Endodermal cell (in vitro differentiated cells): Measurements from ENCODE around the gene SULT1E1. TPM values are rescaled to one million over a fixed set of nuclear protein-coding genes. Genes with fewer than 3 reads are reported as not detected.

Experiments used
- DNase-seq: peaks from one replicate; pipeline ENCODE4 v3.0.0-alpha.2; 2017
- H3K27ac ChIP-seq: 2 replicates; pipeline ENCODE4 v1.5.1; 2013; ENCODE audit warnings: mild to moderate bottlenecking, low read depth, low read length, moderate library complexity
- H3K27me3 ChIP-seq: 2 replicates; pipeline ENCODE4 v1.6.1; 2013; ENCODE audit warnings: mild to moderate bottlenecking, low read length, moderate library complexity; ENCODE audit not compliant: insufficient read depth, control insufficient read depth, poor library complexity, severe bottlenecking
- H3K36me3 ChIP-seq: 2 replicates; pipeline ENCODE4 v1.7.0; 2013; ENCODE audit warnings: mild to moderate bottlenecking, low read length, moderate library complexity; ENCODE audit not compliant: control insufficient read depth, insufficient read depth
- H3K4me1 ChIP-seq: one replicate; pipeline ENCODE4 v1.7.0; 2013; ENCODE audit warnings: low read length; ENCODE audit not compliant: control insufficient read depth, insufficient read depth
- H3K4me3 ChIP-seq: 2 replicates; pipeline ENCODE4 v1.5.1; 2013; ENCODE audit warnings: mild to moderate bottlenecking, low read length, moderate library complexity
- H3K9ac ChIP-seq: 2 replicates; pipeline ENCODE4 v1.6.1; 2013; ENCODE audit warnings: mild to moderate bottlenecking, low read length, moderate library complexity; ENCODE audit not compliant: poor library complexity, severe bottlenecking; ENCODE audit errors: extremely low read depth
- H3K9me3 ChIP-seq: 2 replicates; pipeline ENCODE4 v1.6.1; 2013; ENCODE audit warnings: mild to moderate bottlenecking, low read length, moderate library complexity; ENCODE audit not compliant: control insufficient read depth
- H3K27ac Mint-ChIP-seq: 2 replicates; pipeline ENCODE4 v1.8.0; 2020; ENCODE audit warnings: mixed read lengths
- H3K27me3 Mint-ChIP-seq: 2 replicates; pipeline ENCODE4 v1.8.0; 2021; ENCODE audit warnings: mild to moderate bottlenecking, mixed read lengths; ENCODE audit not compliant: insufficient read depth
- H3K36me3 Mint-ChIP-seq: 2 replicates; pipeline ENCODE4 v1.8.0; 2020; ENCODE audit warnings: low read depth, mixed read lengths
- H3K4me1 Mint-ChIP-seq: 2 replicates; pipeline ENCODE4 v1.8.0; 2020; ENCODE audit warnings: mixed read lengths
- H3K4me3 Mint-ChIP-seq: 2 replicates; pipeline ENCODE4 v1.8.0; 2020; ENCODE audit warnings: mild to moderate bottlenecking, moderate library complexity, mixed read lengths
- H3K9me3 Mint-ChIP-seq: 2 replicates; pipeline ENCODE4 v1.8.0; 2020; ENCODE audit warnings: mild to moderate bottlenecking, mixed read lengths
- whole genome bisulfite sequencing, 2 experiments: methylation state at CpG; one replicate each; pipeline versions ENCODE4 v1.1.5 to v1.1.7; 2013; ENCODE audit warnings: missing lambda C conversion rate in 2 of 2, mixed read lengths in 1 of 2; ENCODE audit not compliant: insufficient coverage in 1 of 2, insufficient read length in 1 of 2; 5-methylcytosine and 5-hydroxymethylcytosine counted together
- total RNA-seq, 2 donors: library from RNA; stranded (reverse); fragmentation: NEBNext Ultra II Directional in 1 of 2; extraction: Animal tissue kit (Norgen Biotek cat#: 25700) in 1 of 2; gene quantifications; 2 replicates in 1 of 2; 3 replicates in 1 of 2; pipeline ENCODE4 v1.2.1, GENCODE V29; 2021
- TF ChIP-seq, protein P1 (sequence below): fragments of 200-600 bp; sonication (generic); conservative IDR thresholded peaks from 2 replicates; pipeline ENCODE4 v1.5.0; 2021; ENCODE audit warnings: antibody characterized with exemption, mild to moderate bottlenecking

The SULT1E1 gene
- total RNA-seq, 2 donors from 2014 or later, result not detected

DNA sequence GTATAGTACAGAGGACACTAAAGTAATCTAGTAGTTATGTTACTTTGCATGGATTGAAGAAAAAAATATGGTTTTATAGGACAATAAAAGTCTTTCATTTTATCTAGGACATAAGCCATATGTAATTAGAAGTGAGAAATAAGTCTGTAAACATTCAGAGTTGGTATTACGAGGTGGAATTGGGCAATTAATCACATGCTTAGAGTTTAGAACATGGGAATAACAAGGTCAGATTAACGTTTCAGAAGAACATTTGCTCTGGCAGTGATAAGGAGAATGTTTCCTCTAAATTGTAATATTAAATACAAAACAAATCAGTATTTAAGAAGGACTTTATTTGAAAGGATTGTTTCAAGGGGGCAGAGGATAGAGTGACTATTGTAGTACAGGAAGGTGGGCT is 15.6 kb upstream of the SULT1E1 start:
- 89% methylated on average over 2 of the region's 2 CpGs; no CpG with 5 or more reads in 1 of the 2 experiments for WGBS, 2 experiments
- no peaks in the 10 kb centered on the region for H3K4me1 Mint-ChIP-seq
- Histone ChIP-seq H3K9me3 (peaks cover 11% of the 10 kb centered on the region), H3K36me3 (no peaks in the 10 kb centered on the region), H3K27ac (no peak overlapping the region), H3K27me3 (no peaks in the 10 kb centered on the region), H3K9ac (no peak overlapping the region), H3K4me1 (no peaks in the 10 kb centered on the region), H3K4me3 (no peak overlapping the region)
- DNase-seq, result no peak
- peaks cover 6% of the 10 kb centered on the region for H3K9me3 Mint-ChIP-seq
- H3K4me3 Mint-ChIP-seq, result no peak overlapping the region
- TF ChIP-seq, protein P1, sequence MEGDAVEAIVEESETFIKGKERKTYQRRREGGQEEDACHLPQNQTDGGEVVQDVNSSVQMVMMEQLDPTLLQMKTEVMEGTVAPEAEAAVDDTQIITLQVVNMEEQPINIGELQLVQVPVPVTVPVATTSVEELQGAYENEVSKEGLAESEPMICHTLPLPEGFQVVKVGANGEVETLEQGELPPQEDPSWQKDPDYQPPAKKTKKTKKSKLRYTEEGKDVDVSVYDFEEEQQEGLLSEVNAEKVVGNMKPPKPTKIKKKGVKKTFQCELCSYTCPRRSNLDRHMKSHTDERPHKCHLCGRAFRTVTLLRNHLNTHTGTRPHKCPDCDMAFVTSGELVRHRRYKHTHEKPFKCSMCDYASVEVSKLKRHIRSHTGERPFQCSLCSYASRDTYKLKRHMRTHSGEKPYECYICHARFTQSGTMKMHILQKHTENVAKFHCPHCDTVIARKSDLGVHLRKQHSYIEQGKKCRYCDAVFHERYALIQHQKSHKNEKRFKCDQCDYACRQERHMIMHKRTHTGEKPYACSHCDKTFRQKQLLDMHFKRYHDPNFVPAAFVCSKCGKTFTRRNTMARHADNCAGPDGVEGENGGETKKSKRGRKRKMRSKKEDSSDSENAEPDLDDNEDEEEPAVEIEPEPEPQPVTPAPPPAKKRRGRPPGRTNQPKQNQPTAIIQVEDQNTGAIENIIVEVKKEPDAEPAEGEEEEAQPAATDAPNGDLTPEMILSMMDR, result no peak
- no peak overlapping the region for H3K27ac Mint-ChIP-seq
- H3K36me3 Mint-ChIP-seq, result no peaks in the 10 kb centered on the region
- H3K27me3 Mint-ChIP-seq, result no peaks in the 10 kb centered on the region

DNA sequence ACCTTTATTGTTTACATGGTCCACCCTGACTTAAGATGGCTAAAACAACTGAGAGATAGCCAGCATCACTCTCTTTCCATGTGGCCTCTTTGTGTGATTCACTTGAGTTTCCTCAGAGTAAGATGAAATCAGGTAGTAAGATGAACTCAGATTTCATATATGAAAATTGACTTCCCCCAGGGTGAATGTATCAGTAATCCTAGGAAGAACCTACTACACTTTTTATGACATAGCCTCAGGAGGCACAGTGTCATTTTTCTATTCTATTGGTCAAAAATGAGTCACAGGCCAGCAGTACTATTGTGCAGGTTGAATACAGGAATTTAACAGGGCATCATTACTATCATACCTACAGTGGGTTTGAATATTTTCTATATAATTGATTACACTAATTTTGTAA is 14.6 kb upstream of the SULT1E1 start:
- Histone ChIP-seq H3K9ac (no peak overlapping the region), H3K4me1 (no peaks in the 10 kb centered on the region), H3K27ac (no peak overlapping the region), H3K27me3 (no peaks in the 10 kb centered on the region), H3K4me3 (no peak overlapping the region), H3K36me3 (no peaks in the 10 kb centered on the region), H3K9me3 (peaks cover 19% of the 10 kb centered on the region)
- Mint-ChIP-seq H3K27me3 (no peaks in the 10 kb centered on the region), H3K9me3 (peaks cover 6% of the 10 kb centered on the region), H3K4me3 (no peak overlapping the region), H3K27ac (no peak overlapping the region), H3K36me3 (no peaks in the 10 kb centered on the region), H3K4me1 (no peaks in the 10 kb centered on the region)
- TF ChIP-seq, protein P1, result no peak
- DNase-seq, result no peak

DNA sequence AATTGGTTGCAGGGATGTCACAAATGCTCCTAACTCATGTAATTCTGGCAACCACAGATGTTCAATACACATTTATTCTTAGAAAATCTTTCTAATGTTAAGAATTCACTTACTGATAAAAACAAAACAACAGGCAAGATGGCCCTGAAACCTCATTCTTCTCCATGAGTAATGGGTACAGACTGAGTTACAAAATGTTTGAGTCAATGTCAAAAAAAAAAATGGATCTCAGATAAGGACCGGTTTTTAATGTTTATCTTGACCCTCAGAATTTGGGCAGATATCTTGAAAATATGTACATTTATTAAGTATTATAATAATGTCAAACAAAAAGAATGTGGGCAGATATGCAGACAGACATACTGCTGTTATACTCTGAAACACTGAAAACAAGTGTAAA is 1.8 kb upstream of the SULT1E1 start:
- H3K36me3 Mint-ChIP-seq, result no peaks in the 10 kb centered on the region
- H3K4me1 ChIP-seq, result no peaks in the 10 kb centered on the region
- H3K9ac ChIP-seq, result no peak overlapping the region
- DNase-seq, result no peak
- H3K27me3 Mint-ChIP-seq, result no peaks in the 10 kb centered on the region
- H3K27ac ChIP-seq, result no peak overlapping the region
- no peaks in the 10 kb centered on the region for H3K9me3 ChIP-seq
- WGBS, 2 experiments, result 82% methylated on average over 1 of the region's 1 CpG; no CpG with 5 or more reads in 1 of the 2 experiments
- TF ChIP-seq, protein P1, result no peak
- H3K9me3 Mint-ChIP-seq, result no peaks in the 10 kb centered on the region
- H3K36me3 ChIP-seq, result no peaks in the 10 kb centered on the region
- H3K27ac Mint-ChIP-seq, result no peak overlapping the region
- H3K4me1 Mint-ChIP-seq, result no peaks in the 10 kb centered on the region
- H3K4me3 ChIP-seq, result no peak overlapping the region
- H3K4me3 Mint-ChIP-seq, result no peak overlapping the region
- no peaks in the 10 kb centered on the region for H3K27me3 ChIP-seq
